Measurements from ENCODE around the gene MIPOL1. TPM values are rescaled to one million over a fixed set of nuclear protein-coding genes. Genes with fewer than 3 reads are reported as not detected.
"Not testable (repeated sequence)": the region's sequence is repeated elsewhere in the genome, so short reads cannot be mapped to it uniquely, and the experiment has no call there.

The MIPOL1 gene
- total RNA-seq, 1 experiment from 2014 or later: 7.0 TPM

DNA sequence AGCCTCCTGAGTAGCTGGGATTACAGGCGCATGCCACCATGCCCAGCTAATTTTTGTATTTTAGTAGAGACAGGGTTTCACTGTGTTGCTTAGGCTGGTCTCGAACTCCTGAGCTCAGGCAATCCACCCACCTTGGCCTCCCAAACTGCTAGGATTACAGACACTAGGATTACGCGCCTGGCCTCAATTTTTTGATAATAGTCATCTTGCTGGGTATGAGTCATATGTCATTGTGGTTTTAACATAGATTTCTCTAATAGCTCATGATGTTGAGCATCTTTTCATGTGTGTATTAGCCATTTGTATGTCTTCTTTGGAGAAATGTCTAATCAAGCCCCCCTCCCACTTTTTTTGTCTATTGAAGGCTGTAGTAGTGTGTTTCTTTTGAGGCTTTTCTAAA lies 38.3 kb downstream of the MIPOL1 start:
- H3K4me3 ChIP-seq (ENCODE audit: insufficient read depth, low read depth, low read length); DNase-seq; H3K36me3 ChIP-seq (replicated peaks; ENCODE audit: control insufficient read depth, insufficient read depth, low read length); H3K27me3 ChIP-seq (ENCODE audit: control insufficient read depth, insufficient read depth, low read length): not testable (repeated sequence)

DNA sequence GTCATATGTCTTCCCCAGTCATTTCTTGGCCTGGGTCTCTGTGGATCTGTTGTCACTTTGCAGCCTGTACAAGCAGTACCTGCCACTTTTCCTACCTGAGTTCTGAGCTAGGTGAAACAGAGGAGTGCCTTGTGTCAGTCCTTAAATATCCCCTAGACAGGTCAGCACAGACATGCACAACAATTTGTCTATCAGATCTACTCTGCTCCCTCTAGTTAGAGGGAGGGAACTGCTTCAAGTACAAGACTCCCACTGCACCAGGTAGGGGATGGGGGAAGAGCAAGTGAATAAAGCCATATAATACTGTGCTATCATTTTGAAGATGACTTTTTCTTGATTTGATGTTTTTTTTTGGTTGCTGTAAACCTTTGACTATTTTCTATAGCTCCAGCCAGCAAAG lies 39.4 kb downstream of the MIPOL1 start:
- H3K4me3 ChIP-seq (ENCODE audit: insufficient read depth, low read depth, low read length): no peak overlapping the region
- DNase-seq: no peak
- H3K27me3 ChIP-seq (ENCODE audit: control insufficient read depth, insufficient read depth, low read length): no peaks in the 10 kb centered on the region
- no peaks in the 10 kb centered on the region for H3K36me3 ChIP-seq (replicated peaks; ENCODE audit: control insufficient read depth, insufficient read depth, low read length)

DNA sequence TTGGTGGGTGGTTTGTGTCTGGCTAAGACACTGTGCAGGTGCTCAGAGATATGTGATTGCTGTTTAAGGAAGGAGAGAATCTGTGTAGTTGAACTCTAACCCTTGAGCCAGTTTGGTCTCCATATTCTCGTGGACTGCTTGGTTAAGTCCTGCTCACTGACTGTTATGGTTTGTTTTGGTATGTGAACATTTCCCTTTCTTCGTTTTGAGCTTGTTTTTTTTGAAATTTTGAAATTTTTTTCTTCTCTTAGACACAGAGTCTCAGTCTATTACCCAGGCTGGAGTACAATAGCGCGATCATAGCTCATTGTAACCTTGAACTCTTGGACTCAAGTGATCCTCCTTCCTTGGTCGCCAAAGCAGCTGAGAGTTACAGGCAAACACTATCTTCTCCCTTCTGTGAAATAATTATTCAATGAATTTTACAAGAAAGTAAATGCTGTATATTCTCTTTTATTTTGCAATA lies 40.0 kb downstream of the MIPOL1 start:
- no peaks in the 10 kb centered on the region for H3K27me3 ChIP-seq (ENCODE audit: control insufficient read depth, insufficient read depth, low read length)
- H3K4me3 ChIP-seq (ENCODE audit: insufficient read depth, low read depth, low read length): no peak overlapping the region
- no peaks in the 10 kb centered on the region for H3K36me3 ChIP-seq (replicated peaks; ENCODE audit: control insufficient read depth, insufficient read depth, low read length)
- no peak for DNase-seq

DNA sequence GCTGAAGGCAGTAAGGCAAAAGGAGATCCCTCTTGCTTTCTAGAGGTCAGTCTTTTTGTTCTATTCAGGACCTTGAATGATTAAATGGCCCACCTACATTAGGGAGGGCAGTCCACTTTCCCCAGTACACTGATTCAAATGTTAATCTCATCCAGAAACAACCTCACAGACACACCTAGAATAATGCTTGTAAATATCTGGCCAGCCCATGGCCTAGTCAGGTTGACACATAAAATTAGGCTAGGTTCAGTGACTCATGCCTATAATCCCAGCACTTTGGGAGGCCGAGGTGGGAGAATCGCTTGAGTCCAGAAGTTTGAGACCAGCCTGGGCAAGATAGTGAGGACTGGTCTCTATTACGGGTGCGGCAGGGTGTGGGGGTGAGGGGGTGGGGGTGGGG lies 43.5 kb downstream of the MIPOL1 start:
- Histone ChIP-seq H3K36me3 (replicated peaks; ENCODE audit: control insufficient read depth, insufficient read depth, low read length) (no peaks in the 10 kb centered on the region), H3K27me3 (ENCODE audit: control insufficient read depth, insufficient read depth, low read length) (no peaks in the 10 kb centered on the region), H3K4me3 (ENCODE audit: insufficient read depth, low read depth, low read length) (no peak overlapping the region)
- no peak for DNase-seq

DNA sequence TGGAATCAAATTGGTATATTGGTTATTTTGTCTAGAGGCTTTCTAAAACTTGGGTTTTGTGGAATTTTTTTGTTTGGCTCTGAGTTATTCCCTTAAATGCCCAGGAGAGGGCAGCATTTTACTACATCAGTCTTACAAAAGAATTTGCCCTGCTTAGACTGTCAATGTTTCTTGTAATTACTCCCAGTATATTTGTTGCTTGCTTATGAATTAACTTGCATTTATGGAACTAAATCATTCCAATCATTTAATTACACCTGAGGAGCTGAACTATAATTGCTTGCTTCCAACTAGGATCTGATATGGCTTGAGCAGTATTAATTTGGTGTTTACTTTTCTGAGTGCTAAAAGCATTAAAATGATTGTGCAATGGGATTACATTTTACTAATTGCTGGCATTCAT lies 48.7 kb downstream of the MIPOL1 start:
- Histone ChIP-seq H3K36me3 (replicated peaks; ENCODE audit: control insufficient read depth, insufficient read depth, low read length) (no peaks in the 10 kb centered on the region), H3K27me3 (ENCODE audit: control insufficient read depth, insufficient read depth, low read length) (no peaks in the 10 kb centered on the region), H3K4me3 (ENCODE audit: insufficient read depth, low read depth, low read length) (no peak overlapping the region)
- peak; percentile 26 for DNase-seq

DNA sequence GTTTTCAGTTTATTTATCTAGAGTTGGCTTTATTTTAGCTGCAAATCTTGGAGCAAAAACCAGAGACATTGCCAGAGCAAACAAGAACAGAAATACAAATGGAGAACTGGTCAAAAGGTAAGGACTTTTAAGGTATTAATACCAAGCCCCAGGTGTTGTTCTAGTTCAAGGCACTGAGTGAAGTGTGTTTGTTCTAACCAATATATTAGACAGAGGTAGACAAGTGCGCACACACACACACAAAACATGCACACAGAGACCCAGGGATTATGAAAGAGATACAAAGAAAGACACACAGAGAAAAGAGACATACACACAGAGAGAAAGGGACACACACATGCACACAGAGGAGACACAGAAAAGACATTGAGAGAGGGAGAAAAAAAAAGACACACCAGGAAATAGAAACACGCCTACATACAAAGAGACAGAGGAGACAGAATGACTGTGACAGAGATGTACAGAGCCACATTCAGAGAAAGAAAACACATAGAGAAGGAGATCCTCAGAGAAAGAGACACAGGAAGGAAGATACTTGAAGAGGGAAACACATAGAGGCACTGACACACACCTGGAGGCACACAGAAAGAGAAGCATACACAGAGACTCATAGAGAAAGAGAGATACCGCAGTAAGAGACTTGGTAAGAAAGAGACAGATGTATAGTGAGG lies 50.2 kb downstream of the MIPOL1 start:
- DNase-seq: no peak
- Histone ChIP-seq H3K4me3 (ENCODE audit: insufficient read depth, low read depth, low read length) (no peak overlapping the region), H3K27me3 (ENCODE audit: control insufficient read depth, insufficient read depth, low read length) (no peaks in the 10 kb centered on the region), H3K36me3 (replicated peaks; ENCODE audit: control insufficient read depth, insufficient read depth, low read length) (no peaks in the 10 kb centered on the region)

DNA sequence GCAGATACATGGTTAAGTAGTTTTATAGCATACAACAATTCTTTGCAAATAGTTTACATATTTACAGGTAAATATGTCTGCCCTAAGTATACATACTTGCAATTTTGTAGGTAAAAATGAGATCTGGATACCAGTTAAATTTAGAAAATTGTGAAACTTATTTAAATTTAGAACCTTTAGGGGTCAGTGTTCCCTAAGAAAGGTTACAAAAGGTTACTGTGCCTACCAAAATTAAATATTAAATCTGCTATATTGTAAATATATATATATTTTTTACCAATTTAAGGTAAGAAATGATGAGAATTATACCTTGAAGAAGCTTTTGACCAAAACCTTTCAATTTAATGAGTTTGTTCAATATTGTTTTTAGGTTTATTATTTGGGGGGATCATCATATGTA lies 54.0 kb downstream of the MIPOL1 start:
- no peaks in the 10 kb centered on the region for H3K27me3 ChIP-seq (ENCODE audit: control insufficient read depth, insufficient read depth, low read length)
- H3K4me3 ChIP-seq (ENCODE audit: insufficient read depth, low read depth, low read length): no peak overlapping the region
- H3K36me3 ChIP-seq (replicated peaks; ENCODE audit: control insufficient read depth, insufficient read depth, low read length): no peaks in the 10 kb centered on the region
- DNase-seq: no peak

DNA sequence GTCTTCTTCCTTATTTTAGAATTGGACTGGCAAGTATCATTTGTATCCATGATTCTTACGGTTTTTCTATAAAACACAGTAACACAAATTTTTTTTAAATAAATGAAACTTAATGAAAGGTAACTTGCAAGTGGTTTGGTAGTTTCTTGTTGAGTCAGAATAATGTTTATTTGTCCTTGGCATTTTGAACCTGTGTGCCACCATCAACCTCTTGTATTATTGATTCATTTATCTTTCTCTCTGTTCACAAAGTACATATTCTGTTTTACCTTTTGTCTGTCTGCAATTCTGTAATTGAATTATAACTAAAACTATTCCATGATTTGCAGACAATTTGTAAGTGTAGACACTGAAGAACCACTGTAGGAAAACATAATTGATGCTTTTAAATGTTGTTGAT lies 54.7 kb downstream of the MIPOL1 start:
- DNase-seq: no peak
- Histone ChIP-seq H3K36me3 (replicated peaks; ENCODE audit: control insufficient read depth, insufficient read depth, low read length) (no peaks in the 10 kb centered on the region), H3K4me3 (ENCODE audit: insufficient read depth, low read depth, low read length) (no peak overlapping the region)

DNA sequence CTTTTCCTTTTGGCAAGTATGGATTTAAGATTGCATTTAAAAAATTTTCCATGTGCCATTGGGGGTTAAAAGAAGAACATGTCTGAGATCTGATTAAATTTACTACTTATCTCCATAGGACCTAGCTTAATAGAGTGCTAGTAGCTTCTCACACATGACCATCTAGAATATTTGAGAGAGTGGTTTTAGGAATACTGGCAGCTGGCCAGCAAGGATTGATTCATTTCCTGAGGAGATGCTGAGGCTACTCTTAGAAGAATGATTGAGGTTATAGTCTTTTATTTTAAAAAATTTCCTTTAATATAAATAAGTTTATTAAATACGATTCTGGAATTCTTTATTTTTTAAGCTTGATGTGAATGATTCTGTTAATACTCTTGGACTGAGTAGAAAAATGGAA lies 56.2 kb downstream of the MIPOL1 start:
- H3K4me3 ChIP-seq (ENCODE audit: insufficient read depth, low read depth, low read length): no peak overlapping the region
- no peak for DNase-seq

More for the DNA sequence above, 54.7 kb downstream of the MIPOL1 start:
- no peaks in the 10 kb centered on the region for H3K27me3 ChIP-seq (ENCODE audit: control insufficient read depth, insufficient read depth, low read length)

DNA sequence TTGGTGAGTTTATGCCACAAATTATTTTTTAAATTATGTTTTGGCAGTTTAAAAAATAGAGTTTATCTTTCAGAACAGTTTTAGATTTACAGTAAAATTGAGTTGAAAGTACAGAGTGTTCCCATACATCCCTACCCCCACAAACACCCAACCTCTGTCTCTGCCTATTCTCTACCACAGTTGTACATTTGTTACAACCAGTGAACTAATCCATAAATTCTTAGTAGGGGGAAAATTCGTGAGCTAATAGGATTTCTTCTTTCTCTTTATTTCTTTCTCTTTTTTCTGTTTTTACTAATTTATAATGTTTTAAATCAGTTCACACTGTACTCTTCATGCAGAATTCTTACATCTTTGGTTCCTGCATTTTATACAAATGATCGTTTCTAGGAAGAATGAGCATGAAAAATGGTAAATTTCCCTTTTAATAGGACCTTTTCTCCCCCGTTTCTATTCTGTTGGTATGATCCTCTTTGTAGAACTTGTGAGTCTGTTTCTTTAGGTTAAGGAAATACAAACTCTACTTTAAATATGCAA lies 56.7 kb downstream of the MIPOL1 start:
- DNase-seq: no peak

More for the DNA sequence above, 56.2 kb downstream of the MIPOL1 start:
- H3K27me3 ChIP-seq (ENCODE audit: control insufficient read depth, insufficient read depth, low read length): no peaks in the 10 kb centered on the region
- H3K36me3 ChIP-seq (replicated peaks; ENCODE audit: control insufficient read depth, insufficient read depth, low read length): no peaks in the 10 kb centered on the region

DNA sequence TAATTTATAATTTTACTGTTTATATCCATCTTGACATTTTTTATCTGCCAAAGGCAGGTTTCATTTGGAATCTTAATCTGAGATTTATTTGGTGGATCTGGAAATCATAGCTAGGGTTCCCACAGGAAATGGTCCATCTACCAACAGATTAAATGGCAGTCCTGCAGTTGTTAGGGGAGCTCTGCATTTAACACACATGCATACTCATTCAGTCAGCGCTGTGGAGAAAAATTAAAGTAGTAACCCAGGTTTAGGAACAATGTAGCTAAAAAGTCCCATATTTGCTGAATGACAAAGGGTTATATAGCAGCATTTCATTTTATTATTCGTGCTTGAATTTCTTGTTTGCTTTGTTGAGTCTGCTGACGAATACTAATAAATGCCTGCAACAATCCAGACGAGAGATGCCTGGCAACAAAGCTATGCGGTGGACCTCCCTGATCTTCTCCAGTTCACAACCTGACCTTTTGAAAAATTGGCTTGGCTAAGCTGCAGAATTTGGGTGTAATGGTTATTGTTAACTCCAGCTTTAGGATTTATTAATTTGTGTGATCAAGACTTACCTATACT lies 59.8 kb downstream of the MIPOL1 start:
- Histone ChIP-seq H3K36me3 (replicated peaks; ENCODE audit: control insufficient read depth, insufficient read depth, low read length) (no peaks in the 10 kb centered on the region), H3K27me3 (ENCODE audit: control insufficient read depth, insufficient read depth, low read length) (no peaks in the 10 kb centered on the region), H3K4me3 (ENCODE audit: insufficient read depth, low read depth, low read length) (no peak overlapping the region)
- DNase-seq: no peak

More for the DNA sequence above, 56.7 kb downstream of the MIPOL1 start:
- H3K4me3 ChIP-seq (ENCODE audit: insufficient read depth, low read depth, low read length): no peak overlapping the region
- H3K27me3 ChIP-seq (ENCODE audit: control insufficient read depth, insufficient read depth, low read length): no peaks in the 10 kb centered on the region
- no peaks in the 10 kb centered on the region for H3K36me3 ChIP-seq (replicated peaks; ENCODE audit: control insufficient read depth, insufficient read depth, low read length)

DNA sequence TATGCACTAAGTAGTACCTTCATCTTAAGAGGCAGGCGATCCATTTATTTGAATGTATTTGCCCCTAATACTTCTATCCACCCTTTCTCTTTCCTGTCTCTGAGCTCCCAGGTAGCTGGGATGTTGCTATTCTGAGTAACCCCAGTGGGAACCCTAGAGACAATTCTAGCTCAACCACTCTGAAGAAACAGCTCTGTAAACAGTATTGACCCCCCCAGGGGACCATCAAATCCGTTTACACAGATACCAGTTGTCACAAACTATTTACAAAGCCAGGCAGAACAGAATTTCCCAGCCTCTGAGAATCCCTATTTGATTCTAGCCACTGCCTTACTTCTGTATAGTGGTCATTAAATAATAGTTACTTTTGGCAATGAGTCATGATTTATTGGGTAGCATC lies 64.9 kb downstream of the MIPOL1 start:
- H3K36me3 ChIP-seq (replicated peaks; ENCODE audit: control insufficient read depth, insufficient read depth, low read length): no peaks in the 10 kb centered on the region
- no peak for DNase-seq
- H3K4me3 ChIP-seq (ENCODE audit: insufficient read depth, low read depth, low read length): no peak overlapping the region
- H3K27me3 ChIP-seq (ENCODE audit: control insufficient read depth, insufficient read depth, low read length): no peaks in the 10 kb centered on the region

DNA sequence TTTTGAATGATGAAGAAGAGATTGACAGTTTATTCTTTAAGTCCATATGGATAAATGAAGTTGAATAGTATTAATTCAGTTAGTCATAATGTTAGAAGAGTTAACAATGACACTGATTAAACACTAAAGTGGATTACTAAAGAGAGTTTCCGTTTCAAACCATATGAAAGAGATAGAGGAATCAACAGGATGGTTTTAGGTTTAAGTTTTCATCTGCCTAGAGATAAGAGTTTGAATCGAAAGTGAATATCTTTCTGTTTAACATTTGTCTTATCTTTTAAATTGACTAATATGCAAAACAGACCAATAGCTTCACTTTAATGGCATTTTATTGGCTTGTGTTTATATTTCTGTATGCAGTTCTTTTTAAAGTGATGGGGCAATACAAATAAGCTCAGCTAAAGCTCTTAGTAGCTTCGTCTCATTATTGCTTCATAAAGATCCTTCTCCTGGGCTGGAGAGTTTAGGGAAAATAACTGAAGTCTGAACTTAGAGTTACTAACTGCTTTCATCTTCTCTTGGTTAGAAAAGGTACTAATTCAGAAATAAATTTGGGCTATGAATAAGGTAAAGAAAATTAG lies 66.0 kb downstream of the MIPOL1 start:
- Histone ChIP-seq H3K36me3 (replicated peaks; ENCODE audit: control insufficient read depth, insufficient read depth, low read length) (no peaks in the 10 kb centered on the region), H3K27me3 (ENCODE audit: control insufficient read depth, insufficient read depth, low read length) (no peaks in the 10 kb centered on the region), H3K4me3 (ENCODE audit: insufficient read depth, low read depth, low read length) (no peak overlapping the region)
- DNase-seq: no peak

DNA sequence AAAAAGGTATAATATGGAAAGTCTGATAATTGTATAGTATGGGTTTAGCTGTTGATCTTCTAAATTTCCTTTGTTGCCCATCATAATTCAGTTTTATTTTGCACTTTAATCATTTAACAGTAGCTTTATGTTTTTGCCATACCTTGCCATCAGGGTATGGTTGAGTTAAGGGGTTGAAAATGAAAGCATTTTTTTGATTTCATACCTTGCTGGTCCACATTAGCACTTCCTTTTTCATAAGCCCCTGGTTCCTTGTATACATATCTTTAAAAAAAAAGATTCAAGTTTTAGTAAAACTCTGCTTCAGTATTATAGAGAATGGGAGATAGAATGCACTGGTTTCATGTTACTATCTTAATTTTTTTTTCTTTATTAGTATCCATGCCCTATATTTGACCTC lies 71.1 kb downstream of the MIPOL1 start:
- no peak for DNase-seq
- H3K27me3 ChIP-seq (ENCODE audit: control insufficient read depth, insufficient read depth, low read length): no peaks in the 10 kb centered on the region
- no peak overlapping the region for H3K4me3 ChIP-seq (ENCODE audit: insufficient read depth, low read depth, low read length)
- no peaks in the 10 kb centered on the region for H3K36me3 ChIP-seq (replicated peaks; ENCODE audit: control insufficient read depth, insufficient read depth, low read length)

DNA sequence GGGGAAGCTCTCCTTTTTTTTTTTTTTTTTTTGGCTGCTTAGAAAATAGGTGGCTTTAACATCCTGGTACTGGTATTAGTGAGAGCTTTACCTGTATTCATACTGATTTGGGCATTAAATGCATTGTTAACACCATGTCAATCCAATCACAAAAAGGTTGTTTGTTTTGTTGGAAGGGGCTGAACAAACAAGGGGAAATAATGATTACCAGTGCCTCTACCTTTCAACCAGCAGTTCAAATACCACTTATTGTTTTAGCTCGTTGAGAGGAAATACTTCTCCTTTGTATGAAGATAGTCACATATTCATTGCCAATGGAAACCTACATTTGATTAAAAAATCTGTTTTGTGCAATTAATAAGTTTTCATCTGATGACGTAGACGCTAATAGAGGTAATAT lies 72.9 kb downstream of the MIPOL1 start:
- DNase-seq: no peak
- H3K36me3 ChIP-seq (replicated peaks; ENCODE audit: control insufficient read depth, insufficient read depth, low read length): no peaks in the 10 kb centered on the region
- no peak overlapping the region for H3K4me3 ChIP-seq (ENCODE audit: insufficient read depth, low read depth, low read length)
- H3K27me3 ChIP-seq (ENCODE audit: control insufficient read depth, insufficient read depth, low read length): no peaks in the 10 kb centered on the region
